Type B pancreatic cell (in vitro differentiated cells): ENCODE measurements around the gene ARAP3. TPM values are rescaled to one million over a fixed set of nuclear protein-coding genes. Genes with fewer than 3 reads are reported as not detected.

Experiments used
- DNase-seq: peaks from one replicate; pipeline ENCODE4 v3.0.0; 2021; ENCODE audit warnings: mixed read lengths; ENCODE audit not compliant: unreplicated experiment; ENCODE audit errors: extremely low spot score
- H3K27ac Mint-ChIP-seq: 2 replicates; pipeline ENCODE4 v1.8.0; 2021; ENCODE audit warnings: mild to moderate bottlenecking, mixed read lengths
- H3K27me3 Mint-ChIP-seq: 2 replicates; pipeline ENCODE4 v1.8.0; 2021; ENCODE audit warnings: mixed read lengths
- H3K36me3 Mint-ChIP-seq: 2 replicates; pipeline ENCODE4 v1.8.0; 2021; ENCODE audit warnings: mixed read lengths
- H3K4me1 Mint-ChIP-seq: one replicate; pipeline ENCODE4 v1.8.0; 2021; ENCODE audit warnings: mixed read lengths; ENCODE audit not compliant: unreplicated experiment
- H3K4me3 Mint-ChIP-seq: 2 replicates; pipeline ENCODE4 v1.8.0; 2021; ENCODE audit warnings: mild to moderate bottlenecking, mixed read lengths
- H3K9me3 Mint-ChIP-seq: 2 replicates; pipeline ENCODE4 v1.8.0; 2021; ENCODE audit warnings: mixed read lengths
- total RNA-seq: library from RNA; stranded (reverse); gene quantifications from 2 replicates; pipeline ENCODE4 v1.2.1, GENCODE V29; 2021; ENCODE audit warnings: low replicate concordance
- TF ChIP-seq, protein P1 (sequence below): fragments of 200-600 bp; sonication (generic); conservative IDR thresholded peaks from 2 replicates; pipeline ENCODE4 v1.5.0; 2021; ENCODE audit warnings: antibody characterized with exemption, mild to moderate bottlenecking

Gene ARAP3
- total RNA-seq, 1 donor from 2014 or later, result 8.4 TPM

DNA sequence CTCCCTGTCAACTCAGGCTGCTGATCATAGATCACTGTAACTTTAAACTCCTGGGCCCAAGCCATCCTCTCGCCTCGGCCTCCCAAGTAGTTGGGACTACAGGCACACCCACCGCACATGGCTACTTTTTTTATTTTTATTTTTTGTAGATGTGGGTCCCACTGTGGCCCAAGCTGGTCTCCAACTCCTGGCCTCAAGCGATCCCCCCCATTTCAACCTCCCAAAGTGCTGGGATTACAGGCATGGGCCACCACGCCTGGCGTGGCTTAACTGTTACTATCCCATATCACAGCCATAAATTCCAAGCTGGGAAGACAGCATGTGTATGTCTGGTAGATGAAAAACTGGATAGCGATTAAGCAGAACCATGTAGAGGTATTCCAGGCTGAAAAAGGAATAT lies 46.4 kb downstream of the ARAP3 start:
- no peaks in the 10 kb centered on the region for H3K9me3 Mint-ChIP-seq
- peak overlapping the region; percentile 96 for H3K4me3 Mint-ChIP-seq
- H3K36me3 Mint-ChIP-seq, result peaks cover 5% of the 10 kb centered on the region
- H3K27me3 Mint-ChIP-seq, result peaks cover 5% of the 10 kb centered on the region
- H3K4me1 Mint-ChIP-seq, result peaks cover 15% of the 10 kb centered on the region
- DNase-seq, result no peak
- peak overlapping the region; percentile 93 for H3K27ac Mint-ChIP-seq
- TF ChIP-seq, protein P1, sequence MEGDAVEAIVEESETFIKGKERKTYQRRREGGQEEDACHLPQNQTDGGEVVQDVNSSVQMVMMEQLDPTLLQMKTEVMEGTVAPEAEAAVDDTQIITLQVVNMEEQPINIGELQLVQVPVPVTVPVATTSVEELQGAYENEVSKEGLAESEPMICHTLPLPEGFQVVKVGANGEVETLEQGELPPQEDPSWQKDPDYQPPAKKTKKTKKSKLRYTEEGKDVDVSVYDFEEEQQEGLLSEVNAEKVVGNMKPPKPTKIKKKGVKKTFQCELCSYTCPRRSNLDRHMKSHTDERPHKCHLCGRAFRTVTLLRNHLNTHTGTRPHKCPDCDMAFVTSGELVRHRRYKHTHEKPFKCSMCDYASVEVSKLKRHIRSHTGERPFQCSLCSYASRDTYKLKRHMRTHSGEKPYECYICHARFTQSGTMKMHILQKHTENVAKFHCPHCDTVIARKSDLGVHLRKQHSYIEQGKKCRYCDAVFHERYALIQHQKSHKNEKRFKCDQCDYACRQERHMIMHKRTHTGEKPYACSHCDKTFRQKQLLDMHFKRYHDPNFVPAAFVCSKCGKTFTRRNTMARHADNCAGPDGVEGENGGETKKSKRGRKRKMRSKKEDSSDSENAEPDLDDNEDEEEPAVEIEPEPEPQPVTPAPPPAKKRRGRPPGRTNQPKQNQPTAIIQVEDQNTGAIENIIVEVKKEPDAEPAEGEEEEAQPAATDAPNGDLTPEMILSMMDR, result no peak

DNA sequence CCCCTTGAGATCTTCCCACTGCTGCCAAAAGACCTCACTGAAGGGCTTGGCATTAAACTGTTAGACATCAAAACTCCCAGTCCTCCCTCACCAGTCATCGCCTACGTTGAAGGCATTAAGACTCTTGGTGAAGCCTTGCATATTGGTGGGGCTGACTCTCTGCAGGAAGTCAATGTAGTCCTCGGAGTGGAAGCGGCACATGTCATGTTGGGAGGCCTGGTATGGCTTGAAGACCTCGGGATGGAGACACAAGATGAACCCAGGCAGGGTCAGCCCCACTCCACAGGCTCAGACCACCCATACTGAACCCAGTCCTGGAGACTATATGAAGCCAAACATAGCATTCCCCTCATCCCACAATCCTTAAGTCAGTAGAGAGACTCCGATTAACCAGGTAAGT lies 47.3 kb downstream of the ARAP3 start:
- DNase-seq, result no peak
- H3K36me3 Mint-ChIP-seq, result peaks cover 5% of the 10 kb centered on the region
- peaks cover 5% of the 10 kb centered on the region for H3K27me3 Mint-ChIP-seq
- peak overlapping the region; percentile 93 for H3K27ac Mint-ChIP-seq
- H3K4me1 Mint-ChIP-seq, result peaks cover 15% of the 10 kb centered on the region
- no peaks in the 10 kb centered on the region for H3K9me3 Mint-ChIP-seq
- TF ChIP-seq, protein P1, result no peak
- H3K4me3 Mint-ChIP-seq, result peak overlapping the region; percentile 96

DNA sequence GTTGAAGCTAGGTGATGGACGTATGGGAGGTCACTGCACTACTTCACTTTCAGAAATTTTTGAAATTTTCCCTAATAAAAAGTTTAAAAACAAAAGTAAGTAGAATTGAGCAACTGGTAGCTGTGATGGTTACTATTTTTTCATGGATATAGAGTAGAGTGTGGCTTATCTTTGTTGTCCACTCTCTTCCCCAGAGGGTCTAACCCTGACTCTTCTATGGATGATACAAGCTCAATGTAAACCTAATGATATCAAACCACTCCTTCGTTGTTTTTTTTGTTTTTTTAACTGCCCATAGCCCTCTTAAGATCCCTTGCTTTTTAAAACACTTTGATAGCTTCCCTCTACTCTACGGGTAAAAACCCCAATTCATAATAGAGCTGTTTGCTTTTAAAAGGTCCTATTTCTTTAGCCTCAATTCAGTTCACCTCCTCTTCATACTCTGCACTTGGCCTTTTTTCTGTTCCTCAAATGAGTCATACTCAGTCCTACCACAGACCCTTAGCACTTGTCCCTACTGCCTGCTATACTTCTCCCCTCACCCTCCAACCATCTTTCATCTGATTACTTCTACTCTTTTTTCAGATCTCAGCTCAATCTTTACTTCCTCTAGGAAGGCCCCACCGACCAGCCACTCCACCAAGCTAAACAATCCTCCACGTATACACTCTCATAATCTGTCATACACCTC lies 48.0 kb downstream of the ARAP3 start:
- no peak overlapping the region for H3K27ac Mint-ChIP-seq
- peaks cover 5% of the 10 kb centered on the region for H3K27me3 Mint-ChIP-seq
- peak overlapping the region; percentile 0 for H3K4me3 Mint-ChIP-seq
- no peaks in the 10 kb centered on the region for H3K9me3 Mint-ChIP-seq
- no peak for DNase-seq
- H3K36me3 Mint-ChIP-seq, result peaks cover 5% of the 10 kb centered on the region
- TF ChIP-seq, protein P1, result no peak
- peaks cover 15% of the 10 kb centered on the region for H3K4me1 Mint-ChIP-seq

DNA sequence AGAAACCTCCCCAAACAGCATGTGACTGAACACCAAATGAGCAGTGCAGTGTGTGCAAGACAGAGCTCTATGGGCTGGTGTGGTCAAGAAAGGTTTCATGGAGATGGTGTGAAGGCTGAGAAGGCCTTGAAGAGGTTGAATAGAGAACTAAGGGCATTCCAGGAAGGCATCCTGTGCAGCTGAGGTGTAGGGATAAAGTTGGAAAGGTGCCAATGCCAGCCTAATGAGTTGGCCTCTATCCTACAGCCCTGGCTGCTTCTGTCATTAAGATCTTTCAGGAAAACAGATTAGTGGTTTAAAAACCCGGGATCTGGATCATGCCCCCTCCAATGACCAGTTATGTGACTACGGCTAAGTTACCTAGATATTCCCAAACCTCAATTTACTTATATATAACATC lies 49.4 kb downstream of the ARAP3 start:
- Mint-ChIP-seq H3K9me3 (no peaks in the 10 kb centered on the region), H3K4me1 (peaks cover 15% of the 10 kb centered on the region), H3K27ac (no peak overlapping the region), H3K36me3 (peaks cover 15% of the 10 kb centered on the region), H3K4me3 (no peak overlapping the region), H3K27me3 (no peaks in the 10 kb centered on the region)
- TF ChIP-seq, protein P1, result no peak
- no peak for DNase-seq

DNA sequence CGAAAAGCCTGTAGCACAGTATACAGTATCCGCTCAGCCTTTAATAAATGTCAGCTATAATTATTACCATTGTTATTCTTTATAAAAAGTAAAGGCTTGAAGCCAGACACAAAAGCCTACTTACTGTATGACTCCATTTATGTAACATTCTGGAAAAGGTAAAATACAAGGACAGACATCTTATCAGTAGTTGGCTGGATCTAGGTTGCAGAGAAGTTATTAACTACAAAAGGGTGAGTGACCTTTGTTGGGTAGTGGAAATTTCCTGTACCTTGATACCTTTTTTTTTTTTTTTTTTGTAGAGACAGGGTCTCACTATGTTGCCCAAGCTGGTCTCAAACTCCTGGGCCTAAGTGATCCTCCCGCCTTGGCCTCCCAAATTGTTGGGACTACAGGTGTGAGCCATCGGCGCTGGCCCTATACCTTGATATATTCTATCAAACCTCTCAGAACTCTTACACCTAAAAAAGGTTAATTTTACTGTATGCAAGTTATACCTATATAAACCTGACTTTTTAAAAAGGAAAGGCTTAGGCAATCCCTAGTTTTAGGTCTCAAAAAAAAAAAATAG lies 51.4 kb downstream of the ARAP3 start:
- no peak for DNase-seq
- no peaks in the 10 kb centered on the region for H3K27me3 Mint-ChIP-seq
- peaks cover 25% of the 10 kb centered on the region for H3K36me3 Mint-ChIP-seq
- H3K9me3 Mint-ChIP-seq, result no peaks in the 10 kb centered on the region
- no peak overlapping the region for H3K4me3 Mint-ChIP-seq
- H3K4me1 Mint-ChIP-seq, result peaks cover 8% of the 10 kb centered on the region
- H3K27ac Mint-ChIP-seq, result no peak overlapping the region
- TF ChIP-seq, protein P1, result no peak
